HG03064 (cell line): ENCODE measurements around the gene ALG12.

Experiments used
- ATAC-seq: cut with Tn5 transposase; IDR thresholded peaks from one replicate; pipeline ENCODE4 v1.9.1; 2021; ENCODE audit warnings: low read depth; ENCODE audit not compliant: unreplicated experiment

Gene ALG12

GRCh38 chr22:49917974-49918910 lies at the start of gene ALG12, which contains the start of gene CRELD2:
Gene ALG12, minus strand, starts transcription at chr22:49918438. Its CDS starts 4,673 bp downstream, at chr22:49913765.
Gene CRELD2, plus strand, starts transcription at chr22:49918634. Its CDS starts 136 bp downstream, at chr22:49918770.
- ATAC-seq, result peak; percentile 64

GRCh38 chr22:49967706-49968208 lies 49.5 kb upstream of the ALG12 start:
- no peak for ATAC-seq

- no peak for ATAC-seq
Measured at GRCh38 chr22:49966774-49967705, 48.8 kb upstream of the ALG12 start.

- ATAC-seq, result no peak
Measured at GRCh38 chr22:49966041-49966773, 48.0 kb upstream of the ALG12 start.

- ATAC-seq, result no peak
Measured at GRCh38 chr22:49965091-49966040, 47.1 kb upstream of the ALG12 start.

GRCh38 chr22:49964136-49965090 lies 46.2 kb upstream of the ALG12 start:
- ATAC-seq, result no peak

- ATAC-seq, result no peak
Measured at GRCh38 chr22:49963647-49964026, 45.4 kb upstream of the ALG12 start.

GRCh38 chr22:49962751-49963646 lies 44.8 kb upstream of the ALG12 start:
- no peak for ATAC-seq

- no peak for ATAC-seq
Measured at GRCh38 chr22:49962012-49962750, 43.9 kb upstream of the ALG12 start.

- ATAC-seq, result no peak
Measured at GRCh38 chr22:49961601-49962011, 43.4 kb upstream of the ALG12 start.

GRCh38 chr22:49961005-49961600 lies 42.9 kb upstream of the ALG12 start:
- no peak for ATAC-seq

- peak; percentile 38 for ATAC-seq
Measured at GRCh38 chr22:49960159-49961004, 42.1 kb upstream of the ALG12 start, which contains the start of gene PIM3. Gene PIM3, plus strand, starts transcription at chr22:49960772. Its CDS starts 176 bp downstream, at chr22:49960948.

GRCh38 chr22:49959782-49960158 lies 41.5 kb upstream of the ALG12 start:
- no peak for ATAC-seq

GRCh38 chr22:49958931-49959781 lies 40.9 kb upstream of the ALG12 start:
- no peak for ATAC-seq
